Epithelial cell of esophagus (primary cell): ENCODE measurements around the gene EIF5B.
A peak's percentile ranks its signal among the peaks of the same experiment; 100 is the strongest.
"Not testable (repeated sequence)": the region's sequence is repeated elsewhere in the genome, so short reads cannot be mapped to it uniquely, and the experiment has no call there.

Source experiments
- DNase-seq: peaks from one replicate; pipeline ENCODE4 v3.0.0; 2010; ENCODE audit warnings: low read depth
- H3K4me3 ChIP-seq: 2 replicates; pipeline ENCODE4 v1.5.1; 2011; ENCODE audit warnings: mild to moderate bottlenecking, low read length, control low read depth
- CTCF ChIP-seq: IDR thresholded peaks from 2 replicates; pipeline ENCODE4 v1.5.1; 2011; ENCODE audit warnings: low read depth, mild to moderate bottlenecking, low read length, control low read depth, inconsistent platforms; ENCODE audit not compliant: insufficient read depth; ENCODE audit errors: missing control alignments

The EIF5B gene, protein sequence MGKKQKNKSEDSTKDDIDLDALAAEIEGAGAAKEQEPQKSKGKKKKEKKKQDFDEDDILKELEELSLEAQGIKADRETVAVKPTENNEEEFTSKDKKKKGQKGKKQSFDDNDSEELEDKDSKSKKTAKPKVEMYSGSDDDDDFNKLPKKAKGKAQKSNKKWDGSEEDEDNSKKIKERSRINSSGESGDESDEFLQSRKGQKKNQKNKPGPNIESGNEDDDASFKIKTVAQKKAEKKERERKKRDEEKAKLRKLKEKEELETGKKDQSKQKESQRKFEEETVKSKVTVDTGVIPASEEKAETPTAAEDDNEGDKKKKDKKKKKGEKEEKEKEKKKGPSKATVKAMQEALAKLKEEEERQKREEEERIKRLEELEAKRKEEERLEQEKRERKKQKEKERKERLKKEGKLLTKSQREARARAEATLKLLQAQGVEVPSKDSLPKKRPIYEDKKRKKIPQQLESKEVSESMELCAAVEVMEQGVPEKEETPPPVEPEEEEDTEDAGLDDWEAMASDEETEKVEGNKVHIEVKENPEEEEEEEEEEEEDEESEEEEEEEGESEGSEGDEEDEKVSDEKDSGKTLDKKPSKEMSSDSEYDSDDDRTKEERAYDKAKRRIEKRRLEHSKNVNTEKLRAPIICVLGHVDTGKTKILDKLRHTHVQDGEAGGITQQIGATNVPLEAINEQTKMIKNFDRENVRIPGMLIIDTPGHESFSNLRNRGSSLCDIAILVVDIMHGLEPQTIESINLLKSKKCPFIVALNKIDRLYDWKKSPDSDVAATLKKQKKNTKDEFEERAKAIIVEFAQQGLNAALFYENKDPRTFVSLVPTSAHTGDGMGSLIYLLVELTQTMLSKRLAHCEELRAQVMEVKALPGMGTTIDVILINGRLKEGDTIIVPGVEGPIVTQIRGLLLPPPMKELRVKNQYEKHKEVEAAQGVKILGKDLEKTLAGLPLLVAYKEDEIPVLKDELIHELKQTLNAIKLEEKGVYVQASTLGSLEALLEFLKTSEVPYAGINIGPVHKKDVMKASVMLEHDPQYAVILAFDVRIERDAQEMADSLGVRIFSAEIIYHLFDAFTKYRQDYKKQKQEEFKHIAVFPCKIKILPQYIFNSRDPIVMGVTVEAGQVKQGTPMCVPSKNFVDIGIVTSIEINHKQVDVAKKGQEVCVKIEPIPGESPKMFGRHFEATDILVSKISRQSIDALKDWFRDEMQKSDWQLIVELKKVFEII

GRCh38 chr2:99337113-99338028, at the start of gene EIF5B:
Gene EIF5B (plus strand): TSS chr2:99337389. CDS start chr2:99337555, 166 bp downstream.
- TF ChIP-seq CTCF, result peak; percentile 27
- DNase-seq, result peak; percentile 97
- H3K4me3 ChIP-seq, result peak within 1 kb of the TSS; percentile 97

DNA sequence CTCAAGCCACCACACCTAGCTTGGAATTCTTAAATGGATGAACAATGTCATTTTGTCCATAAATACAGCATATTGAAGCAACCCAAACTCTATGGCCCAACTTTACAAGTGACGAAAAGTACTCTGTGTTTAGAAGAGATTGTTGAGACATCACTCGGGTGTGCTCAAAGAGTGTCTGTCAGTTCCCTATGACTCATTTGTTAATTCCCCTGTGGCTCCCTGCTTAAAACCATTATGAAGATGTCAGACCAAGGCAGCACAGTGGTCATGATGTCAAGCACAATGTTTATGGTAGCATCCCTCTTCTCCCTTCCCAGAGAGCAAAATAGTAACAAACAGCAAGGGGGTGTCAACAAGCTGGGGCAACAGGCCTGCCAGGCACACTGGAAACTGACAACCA, 39.2 kb upstream of the EIF5B start:
- peak; percentile 66 for DNase-seq
- H3K4me3 ChIP-seq, result no peak overlapping the region
- TF ChIP-seq CTCF, result no peak

- no peak for TF ChIP-seq CTCF
- H3K4me3 ChIP-seq, result no peak overlapping the region
- no peak for DNase-seq
Measured at GRCh38 chr2:99299580-99299979, 37.6 kb upstream of the EIF5B start.

DNA sequence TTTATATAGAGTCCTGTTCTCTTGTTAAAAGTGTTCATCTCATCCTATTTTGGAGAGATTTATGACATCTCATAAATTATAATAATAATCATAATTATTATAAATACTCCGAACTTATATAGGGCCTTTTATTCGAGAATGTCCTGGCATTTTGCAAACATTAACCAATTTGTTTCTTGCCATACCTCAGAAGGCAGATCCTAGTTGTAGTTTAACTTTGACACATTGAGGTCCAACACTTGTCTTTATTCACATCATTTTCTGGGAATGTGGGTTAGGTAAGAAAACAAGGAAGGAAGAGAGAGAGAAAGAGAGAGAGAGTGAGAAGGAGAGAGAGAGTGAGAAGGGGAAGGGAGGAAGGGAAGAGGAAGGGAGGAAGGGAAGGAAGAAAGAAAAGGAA, 36.1 kb upstream of the EIF5B start, which contains the start of gene LYG1:
TSS of gene LYG1 (minus strand) at position 101 of the 400 bp plus-strand sequence. CDS start 5,527 bp downstream, outside the sequence.
- not testable (repeated sequence) for DNase-seq

DNA sequence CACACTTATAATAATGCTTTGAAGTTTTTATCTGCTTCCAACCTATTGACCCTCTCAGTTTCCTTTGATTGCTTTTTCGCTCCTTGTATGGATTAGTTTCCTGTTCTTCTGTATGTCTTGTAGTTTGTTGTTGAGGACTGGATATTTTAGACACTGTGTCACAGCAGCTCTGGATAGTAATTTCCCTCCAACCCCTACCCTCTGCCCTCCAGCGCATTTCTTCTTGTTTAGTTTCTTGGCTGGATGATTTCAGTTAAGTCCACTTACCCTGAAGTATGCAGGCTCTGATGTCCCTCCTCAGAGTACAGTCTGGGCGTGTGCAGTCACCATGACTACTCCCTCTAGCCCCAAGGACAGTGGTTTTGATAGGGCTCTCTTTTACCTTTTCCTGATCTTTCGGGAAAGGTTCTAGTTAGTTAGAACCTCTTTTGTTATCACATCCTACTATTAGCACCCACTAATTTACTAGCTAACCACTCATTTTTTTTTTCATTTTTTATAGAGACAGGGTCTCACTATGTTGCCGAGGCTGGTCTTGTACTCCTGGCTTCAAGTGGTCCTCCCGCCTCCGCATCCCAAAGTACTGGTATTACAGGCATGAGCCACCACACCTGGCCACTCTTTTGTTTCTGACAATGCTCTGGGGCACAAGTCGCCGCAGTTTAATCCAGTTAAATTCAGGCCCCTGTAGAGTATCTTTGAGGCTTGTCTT, 19.9 kb upstream of the EIF5B start:
- no peak overlapping the region for H3K4me3 ChIP-seq
- DNase-seq, result no peak
- TF ChIP-seq CTCF, result no peak

More for the DNA sequence above, 36.1 kb upstream of the EIF5B start, which contains the start of gene LYG1:
- not testable (repeated sequence) for H3K4me3 ChIP-seq

GRCh38 chr2:99317873-99318200, 19.4 kb upstream of the EIF5B start:
- not testable (repeated sequence) for DNase-seq, H3K4me3 ChIP-seq

DNA sequence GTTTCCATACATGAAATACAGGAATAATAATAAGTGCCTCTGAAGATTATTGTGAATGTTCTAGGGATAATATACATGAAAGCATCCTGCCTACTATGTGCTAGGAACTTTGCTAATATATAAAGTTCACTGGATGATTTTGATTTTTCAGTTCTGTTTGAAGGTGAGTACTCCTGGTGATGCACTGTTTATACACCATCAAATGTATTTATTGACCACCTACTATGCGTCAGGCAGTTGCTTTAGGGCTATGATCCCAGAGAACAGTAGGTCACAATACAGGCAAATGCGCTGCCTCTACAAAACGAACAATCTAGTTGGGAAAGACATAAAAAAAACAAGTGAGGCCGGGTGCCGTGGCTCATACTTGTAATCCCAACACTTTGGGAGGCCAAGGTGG, 11.8 kb upstream of the EIF5B start:
- no peak for DNase-seq
- TF ChIP-seq CTCF, result no peak

More for the DNA sequence above, 11.8 kb upstream of the EIF5B start:
- H3K4me3 ChIP-seq, result no peak overlapping the region
